RPMI8226 (cell line): ENCODE measurements around the gene ROR2.
"Not testable (repeated sequence)": the region's sequence is repeated elsewhere in the genome, so short reads cannot be mapped to it uniquely, and the experiment has no call there.

Source experiments
- DNase-seq: peaks from one replicate; pipeline ENCODE4 v3.0.0-alpha.2; 2015

Gene ROR2

DNA sequence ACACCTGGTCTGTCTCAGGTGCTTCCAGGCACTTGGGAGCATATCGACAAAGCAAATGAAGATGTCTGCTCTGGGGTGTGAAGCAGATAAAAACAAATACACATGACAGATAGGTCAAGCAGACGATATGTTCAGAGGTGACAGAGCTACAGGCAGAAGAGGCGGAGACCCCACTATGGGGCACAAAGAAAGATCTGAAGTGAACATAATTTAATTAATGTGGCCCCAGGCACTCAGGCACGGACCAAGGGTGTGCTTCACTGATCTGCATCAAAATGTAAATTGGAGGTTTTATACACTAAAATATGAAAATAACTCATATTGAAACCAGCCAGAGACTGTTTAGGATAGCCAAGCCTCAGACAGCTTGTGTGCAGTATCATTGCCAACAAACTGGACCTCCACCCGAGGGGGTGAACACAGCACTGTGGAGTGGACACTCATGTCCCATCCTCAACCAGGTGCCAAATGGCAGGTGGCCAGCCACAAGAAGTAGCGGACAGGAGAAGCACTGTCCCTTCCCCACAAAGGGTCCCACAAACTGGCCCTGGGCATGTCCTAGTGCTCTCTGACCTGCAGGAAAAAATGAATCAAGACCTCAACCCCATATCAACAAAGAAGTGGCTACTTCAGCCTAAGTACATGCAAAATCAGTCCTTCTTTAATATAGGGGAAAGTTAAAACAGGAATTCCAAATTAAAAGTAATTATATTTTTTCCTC is 29.2 kb downstream of the ROR2 start:
- DNase-seq = no peak

GRCh38 chr9:91919621-91920020 is 30.4 kb downstream of the ROR2 start:
- no peak for DNase-seq

- DNase-seq = no peak
These were observed 32.6 kb downstream of the ROR2 start for GRCh38 chr9:91917436-91917835.

DNA sequence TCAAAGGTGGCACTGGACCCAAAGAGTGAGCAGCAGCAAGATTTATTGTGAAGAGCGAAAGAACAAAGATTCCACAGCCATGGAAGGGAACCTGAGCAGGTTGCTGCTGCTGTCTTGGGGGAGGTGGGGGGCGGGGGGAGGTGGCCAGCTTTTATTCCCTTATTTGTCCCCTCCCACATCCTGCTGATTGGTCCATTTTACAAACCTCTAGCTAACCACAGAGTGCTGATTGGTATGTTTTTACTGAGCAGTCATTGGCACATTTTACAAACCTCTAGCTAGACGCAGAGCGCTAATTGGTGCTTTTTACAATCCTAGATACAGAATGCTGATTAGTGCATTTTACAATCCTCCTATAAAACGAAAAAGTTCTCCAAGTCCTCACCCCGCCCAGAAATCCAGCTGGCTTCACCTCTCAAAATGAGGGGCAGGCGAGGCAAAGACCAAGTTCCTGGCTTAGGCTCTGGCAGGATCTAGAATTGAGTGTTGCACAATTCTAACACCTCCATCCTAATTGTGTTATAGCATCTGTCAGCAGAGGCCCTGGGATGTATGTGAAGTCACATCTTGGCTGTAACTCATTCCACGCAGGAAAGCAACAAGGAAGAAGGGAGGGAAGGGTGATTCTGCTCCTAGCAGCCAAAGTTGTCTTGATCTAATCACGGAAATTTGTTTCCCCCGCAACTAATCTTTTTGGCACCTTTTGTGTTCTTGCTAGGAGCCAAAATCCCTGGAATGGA is 34.3 kb downstream of the ROR2 start:
- no peak for DNase-seq

GRCh38 chr9:91914937-91915336 is 35.1 kb downstream of the ROR2 start:
- DNase-seq = no peak

DNA sequence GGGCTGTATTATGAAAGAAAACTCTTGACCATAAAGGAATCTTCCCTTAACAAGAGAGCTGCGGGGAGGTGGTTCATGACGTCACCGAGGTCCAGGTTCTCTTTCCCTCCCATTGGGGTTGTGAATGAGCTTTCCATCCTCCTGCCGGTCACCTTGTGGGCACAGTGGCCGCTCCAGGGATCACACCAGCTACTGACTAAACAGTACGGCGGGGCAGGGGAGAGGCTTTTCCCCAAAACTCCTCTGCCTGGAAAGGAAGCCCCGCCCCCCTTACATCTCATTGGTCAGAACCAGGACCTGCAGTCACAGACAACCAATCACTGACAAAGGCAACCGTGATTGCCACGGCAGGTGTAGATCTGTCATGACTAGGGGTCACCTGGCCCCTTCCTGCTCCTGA is 35.6 kb downstream of the ROR2 start:
- no peak for DNase-seq

GRCh38 chr9:91913986-91914385 is 36.0 kb downstream of the ROR2 start:
- no peak for DNase-seq

DNA sequence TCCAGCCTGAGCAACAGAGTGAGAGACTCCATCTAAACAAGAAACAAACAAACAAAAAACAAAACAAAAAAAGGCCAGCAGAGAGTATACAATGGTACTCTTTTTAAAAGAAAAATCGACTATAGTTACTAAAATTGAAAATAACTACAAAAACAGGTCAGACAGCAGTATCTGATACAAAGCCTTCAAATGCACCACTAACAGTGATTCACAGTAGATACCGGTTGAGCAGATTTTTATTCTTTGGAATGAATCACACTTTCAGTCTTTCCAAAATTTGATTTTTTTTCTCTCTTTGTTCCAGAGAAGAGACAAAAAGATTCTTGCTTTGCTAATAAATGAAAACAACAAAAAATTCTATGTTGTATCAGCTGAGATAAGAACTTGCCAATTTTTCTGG is 36.9 kb downstream of the ROR2 start:
- no peak for DNase-seq

GRCh38 chr9:91911657-91912056 is 38.4 kb downstream of the ROR2 start:
- DNase-seq = peak; percentile 47

DNA sequence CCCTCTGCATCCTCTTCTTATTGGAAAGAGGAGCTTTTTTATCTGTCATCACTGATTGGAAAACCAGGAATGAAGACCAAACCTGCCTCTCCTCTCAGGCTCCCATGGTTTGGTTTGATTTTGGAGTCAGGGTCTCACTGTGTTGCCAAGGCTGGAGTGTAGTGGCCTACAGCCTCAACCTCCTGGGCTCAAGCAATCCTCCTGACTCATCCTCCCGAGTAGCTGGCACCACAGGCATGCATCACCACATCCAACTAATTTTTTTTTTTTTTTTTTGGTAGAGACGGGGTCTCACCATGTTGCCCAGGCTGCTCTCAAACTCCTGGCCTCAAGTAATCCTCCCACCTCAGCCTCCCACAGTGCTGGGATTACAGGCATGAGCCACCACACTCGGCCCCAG is 40.8 kb downstream of the ROR2 start:
- not testable (repeated sequence) for DNase-seq

- DNase-seq = peak; percentile 59
These were observed 41.3 kb downstream of the ROR2 start for GRCh38 chr9:91908746-91909145.

GRCh38 chr9:91908293-91908623 is 41.8 kb downstream of the ROR2 start:
- no peak for DNase-seq

DNA sequence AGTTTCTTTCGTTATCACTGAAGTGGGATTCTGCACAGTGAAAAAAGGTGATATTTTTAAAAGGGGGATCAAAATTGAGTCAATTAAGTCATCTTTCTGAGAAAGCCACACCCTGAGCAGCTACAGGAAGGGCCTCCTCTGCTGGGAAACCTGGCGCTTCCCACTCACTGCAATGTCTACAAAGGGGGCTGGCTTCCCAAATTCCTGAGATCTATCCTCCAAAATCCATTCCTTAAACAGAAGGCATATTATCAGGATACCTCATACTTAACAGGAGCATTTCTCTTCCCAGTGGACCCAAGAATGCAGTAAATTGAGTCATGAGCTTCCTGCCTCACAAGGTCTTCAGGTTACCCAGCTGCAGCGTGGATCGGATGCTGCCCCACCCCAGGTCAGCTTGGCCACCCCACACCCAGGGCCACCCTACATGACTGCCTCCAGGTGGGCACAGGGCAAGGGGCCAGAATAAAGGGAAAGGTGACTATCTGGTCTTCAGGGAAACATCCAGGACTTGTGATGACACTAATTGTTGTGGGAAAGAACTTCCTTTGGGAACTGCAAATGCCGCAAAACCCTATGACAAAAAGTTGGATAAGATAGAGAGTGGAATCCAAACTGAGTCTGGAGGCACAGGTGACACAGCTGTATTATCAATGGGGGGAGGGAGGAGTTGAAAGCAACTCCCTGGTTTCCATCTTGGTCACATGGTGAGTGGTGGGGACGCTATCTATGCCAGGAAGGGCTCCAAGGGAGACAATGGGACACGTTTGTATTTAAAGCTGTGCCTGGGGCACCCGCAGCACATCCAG is 42.3 kb downstream of the ROR2 start:
- DNase-seq = no peak

GRCh38 chr9:91905991-91906469 is 44.0 kb downstream of the ROR2 start:
- DNase-seq = peak; percentile 90

- DNase-seq = no peak
These were observed 44.8 kb downstream of the ROR2 start for GRCh38 chr9:91905237-91905650.

GRCh38 chr9:91904588-91905236 is 45.3 kb downstream of the ROR2 start:
- no peak for DNase-seq

- no peak for DNase-seq
These were observed 46.7 kb downstream of the ROR2 start for GRCh38 chr9:91903126-91903911.

- DNase-seq = no peak
These were observed 47.4 kb downstream of the ROR2 start for GRCh38 chr9:91902475-91903125.

GRCh38 chr9:91900797-91901177 is 49.2 kb downstream of the ROR2 start:
- no peak for DNase-seq

- no peak for DNase-seq
These were observed 49.8 kb downstream of the ROR2 start for GRCh38 chr9:91900055-91900796.

DNA sequence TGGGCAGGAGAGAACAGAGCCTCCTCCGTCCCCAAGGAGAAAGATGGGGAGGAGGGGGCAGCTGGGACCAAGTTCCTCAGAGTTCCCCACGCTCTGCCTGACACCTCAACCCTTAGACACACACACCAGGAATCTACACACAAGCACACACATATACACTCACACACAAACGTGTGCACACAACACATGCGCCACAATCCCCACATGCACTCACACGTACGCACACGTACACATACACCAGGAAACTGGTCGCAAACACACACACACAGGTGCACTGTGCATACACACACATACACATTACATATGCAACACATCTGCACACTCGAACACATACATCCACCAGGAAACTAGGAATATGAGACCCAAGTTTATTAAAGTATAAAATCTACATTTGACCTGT is 50.4 kb downstream of the ROR2 start:
- no peak for DNase-seq
